Activated CD4-positive, alpha-beta T cell treated with anti-CD3 and anti-CD28 coated beads, Interleukin-2, amount 50 U/mL, for 16 hours (primary cell): ENCODE data around the gene GAGE12C.
"Not testable (repeated sequence)": the region's sequence is repeated elsewhere in the genome, so short reads cannot be mapped to it uniquely, and the experiment has no call there.

ENCODE experiments used
- DNase-seq: peaks from one replicate; pipeline ENCODE4 v3.0.0-alpha.2; 2020

GAGE12C gene, protein sequence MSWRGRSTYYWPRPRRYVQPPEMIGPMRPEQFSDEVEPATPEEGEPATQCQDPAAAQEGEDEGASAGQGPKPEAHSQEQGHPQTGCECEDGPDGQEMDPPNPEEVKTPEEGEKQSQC

DNA sequence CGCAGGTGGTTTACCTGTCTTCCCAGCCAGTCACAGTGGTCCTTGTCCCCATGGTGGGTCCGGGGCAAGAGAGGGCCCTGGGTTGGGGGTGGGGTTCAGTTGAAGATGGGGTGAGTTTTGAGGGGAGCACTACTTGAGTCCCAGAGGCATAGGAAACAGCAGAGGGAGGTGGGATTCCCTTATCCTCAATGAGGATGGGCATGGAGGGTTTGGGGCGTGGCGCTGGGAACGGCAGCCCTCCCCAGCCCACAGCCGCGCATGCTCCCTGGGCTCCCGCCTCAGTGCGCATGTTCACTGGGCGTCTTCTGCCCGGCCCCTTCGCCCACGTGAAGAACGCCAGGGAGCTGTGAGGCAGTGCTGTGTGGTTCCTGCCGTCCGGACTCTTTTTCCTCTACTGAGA, at the start of gene GAGE12C:
Gene GAGE12C (plus strand): TSS at position 301 of the 400 bp plus-strand sequence. CDS start 1,155 bp downstream, outside the sequence.
- DNase-seq = not testable (repeated sequence)

DNA sequence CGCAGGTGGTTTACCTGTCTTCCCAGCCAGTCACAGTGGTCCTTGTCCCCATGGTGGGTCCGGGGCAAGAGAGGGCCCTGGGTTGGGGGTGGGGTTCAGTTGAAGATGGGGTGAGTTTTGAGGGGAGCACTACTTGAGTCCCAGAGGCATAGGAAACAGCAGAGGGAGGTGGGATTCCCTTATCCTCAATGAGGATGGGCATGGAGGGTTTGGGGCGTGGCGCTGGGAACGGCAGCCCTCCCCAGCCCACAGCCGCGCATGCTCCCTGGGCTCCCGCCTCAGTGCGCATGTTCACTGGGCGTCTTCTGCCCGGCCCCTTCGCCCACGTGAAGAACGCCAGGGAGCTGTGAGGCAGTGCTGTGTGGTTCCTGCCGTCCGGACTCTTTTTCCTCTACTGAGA, 9.5 kb downstream of the GAGE12C start, which contains the start of gene GAGE12D:
Gene GAGE12D (plus strand): TSS at position 301 of the 400 bp plus-strand sequence. CDS start 1,155 bp downstream, outside the sequence.
- DNase-seq = not testable (repeated sequence)

DNA sequence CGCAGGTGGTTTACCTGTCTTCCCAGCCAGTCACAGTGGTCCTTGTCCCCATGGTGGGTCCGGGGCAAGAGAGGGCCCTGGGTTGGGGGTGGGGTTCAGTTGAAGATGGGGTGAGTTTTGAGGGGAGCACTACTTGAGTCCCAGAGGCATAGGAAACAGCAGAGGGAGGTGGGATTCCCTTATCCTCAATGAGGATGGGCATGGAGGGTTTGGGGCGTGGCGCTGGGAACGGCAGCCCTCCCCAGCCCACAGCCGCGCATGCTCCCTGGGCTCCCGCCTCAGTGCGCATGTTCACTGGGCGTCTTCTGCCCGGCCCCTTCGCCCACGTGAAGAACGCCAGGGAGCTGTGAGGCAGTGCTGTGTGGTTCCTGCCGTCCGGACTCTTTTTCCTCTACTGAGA, 19.0 kb downstream of the GAGE12C start, which contains the start of gene GAGE12E:
Gene GAGE12E (plus strand): TSS at position 301 of the 400 bp plus-strand sequence. CDS start 1,155 bp downstream, outside the sequence.
- not testable (repeated sequence) for DNase-seq

DNA sequence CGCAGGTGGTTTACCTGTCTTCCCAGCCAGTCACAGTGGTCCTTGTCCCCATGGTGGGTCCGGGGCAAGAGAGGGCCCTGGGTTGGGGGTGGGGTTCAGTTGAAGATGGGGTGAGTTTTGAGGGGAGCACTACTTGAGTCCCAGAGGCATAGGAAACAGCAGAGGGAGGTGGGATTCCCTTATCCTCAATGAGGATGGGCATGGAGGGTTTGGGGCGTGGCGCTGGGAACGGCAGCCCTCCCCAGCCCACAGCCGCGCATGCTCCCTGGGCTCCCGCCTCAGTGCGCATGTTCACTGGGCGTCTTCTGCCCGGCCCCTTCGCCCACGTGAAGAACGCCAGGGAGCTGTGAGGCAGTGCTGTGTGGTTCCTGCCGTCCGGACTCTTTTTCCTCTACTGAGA, 28.6 kb downstream of the GAGE12C start, which contains the start of gene GAGE12F:
Gene GAGE12F (plus strand): TSS at position 301 of the 400 bp plus-strand sequence. CDS start 1,155 bp downstream, outside the sequence.
- DNase-seq = not testable (repeated sequence)

DNA sequence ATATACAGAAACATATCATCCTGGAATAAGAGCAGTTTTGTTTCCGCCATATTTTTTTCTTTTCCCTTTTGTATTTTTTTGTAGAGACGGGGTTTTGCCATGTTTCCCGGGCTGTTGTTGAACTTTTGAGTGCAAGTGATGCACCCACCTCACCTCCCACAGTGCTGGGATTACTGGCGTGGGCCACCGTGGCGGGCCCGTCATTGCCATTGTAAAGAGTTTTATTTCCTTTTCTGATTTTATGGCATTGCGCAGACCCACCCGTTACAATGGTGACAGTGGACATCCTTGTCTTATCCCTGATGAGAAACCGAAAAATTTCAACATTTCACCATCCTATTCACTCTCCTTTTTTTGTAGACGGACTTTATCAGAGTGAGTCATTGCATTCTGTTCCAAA, 36.8 kb downstream of the GAGE12C start:
- DNase-seq = not testable (repeated sequence)

DNA sequence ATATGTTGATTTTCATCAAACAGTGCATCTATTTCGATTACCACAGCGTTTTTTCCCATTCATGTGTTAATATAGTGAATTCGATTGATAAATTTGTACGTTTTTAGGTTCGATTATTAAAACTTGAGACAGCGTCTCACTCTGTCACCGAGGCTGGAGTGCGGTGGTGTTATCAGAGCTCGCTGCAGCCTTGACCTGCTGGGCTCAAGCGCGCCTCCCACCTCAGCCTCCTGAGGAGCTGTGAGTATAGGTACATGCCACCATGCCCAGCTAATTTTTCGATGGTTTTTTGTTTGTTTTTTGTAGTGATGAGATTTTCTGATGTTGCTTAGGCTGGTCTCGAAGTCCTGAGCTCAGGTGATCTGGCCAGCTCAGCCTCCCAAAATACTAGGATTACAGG, 37.2 kb downstream of the GAGE12C start:
- DNase-seq = not testable (repeated sequence)

DNA sequence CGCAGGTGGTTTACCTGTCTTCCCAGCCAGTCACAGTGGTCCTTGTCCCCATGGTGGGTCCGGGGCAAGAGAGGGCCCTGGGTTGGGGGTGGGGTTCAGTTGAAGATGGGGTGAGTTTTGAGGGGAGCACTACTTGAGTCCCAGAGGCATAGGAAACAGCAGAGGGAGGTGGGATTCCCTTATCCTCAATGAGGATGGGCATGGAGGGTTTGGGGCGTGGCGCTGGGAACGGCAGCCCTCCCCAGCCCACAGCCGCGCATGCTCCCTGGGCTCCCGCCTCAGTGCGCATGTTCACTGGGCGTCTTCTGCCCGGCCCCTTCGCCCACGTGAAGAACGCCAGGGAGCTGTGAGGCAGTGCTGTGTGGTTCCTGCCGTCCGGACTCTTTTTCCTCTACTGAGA, 38.1 kb downstream of the GAGE12C start, which contains the start of gene GAGE12G:
Gene GAGE12G (plus strand): TSS at position 301 of the 400 bp plus-strand sequence. CDS start 1,155 bp downstream, outside the sequence.
- not testable (repeated sequence) for DNase-seq

DNA sequence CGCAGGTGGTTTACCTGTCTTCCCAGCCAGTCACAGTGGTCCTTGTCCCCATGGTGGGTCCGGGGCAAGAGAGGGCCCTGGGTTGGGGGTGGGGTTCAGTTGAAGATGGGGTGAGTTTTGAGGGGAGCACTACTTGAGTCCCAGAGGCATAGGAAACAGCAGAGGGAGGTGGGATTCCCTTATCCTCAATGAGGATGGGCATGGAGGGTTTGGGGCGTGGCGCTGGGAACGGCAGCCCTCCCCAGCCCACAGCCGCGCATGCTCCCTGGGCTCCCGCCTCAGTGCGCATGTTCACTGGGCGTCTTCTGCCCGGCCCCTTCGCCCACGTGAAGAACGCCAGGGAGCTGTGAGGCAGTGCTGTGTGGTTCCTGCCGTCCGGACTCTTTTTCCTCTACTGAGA, 47.7 kb downstream of the GAGE12C start, which contains the start of gene GAGE12H:
Gene GAGE12H (plus strand): TSS at position 301 of the 400 bp plus-strand sequence. CDS start 1,155 bp downstream, outside the sequence.
- DNase-seq = not testable (repeated sequence)
